ENCODE results near the gene TNNT3.

TNNT3 gene

GRCh38 chr11:1909524-1909923, 10.0 kb upstream of the TNNT3 start:
- intact Hi-C loops (cut with DNase I; ENCODE audit: low total_unique reads), result no loop called here
- no peak overlapping the region for H3K4me3 ChIP-seq
- no peak overlapping the region for H3K27ac ChIP-seq
- H3K27me3 ChIP-seq, result peaks cover 0 to 3% of the 10 kb centered on the region in 2 donors
- peaks cover 0 to 19% (median 9%) of the 10 kb centered on the region in 4 donors for H3K4me1 ChIP-seq
- H3K36me3 ChIP-seq, result no peaks in the 10 kb centered on the region
- no peak for TF ChIP-seq CTCF (IDR thresholded peaks at IDR 0.05)
- DNase-seq, result no peak
- H3K9me3 ChIP-seq, result no peaks in the 10 kb centered on the region

- Histone ChIP-seq H3K4me3 (no peak overlapping the region), H3K36me3 (no peaks in the 10 kb centered on the region), H3K27ac (no peak overlapping the region), H3K27me3 (no peaks in the 10 kb centered on the region), H3K9me3 (no peaks in the 10 kb centered on the region), H3K4me1 (peaks cover 0 to 18% (median 11%) of the 10 kb centered on the region in 4 donors)
- TF ChIP-seq CTCF (IDR thresholded peaks at IDR 0.05), result no peak
- intact Hi-C loops (cut with DNase I; ENCODE audit: low total_unique reads), result no loop called here
- no peak for DNase-seq
Measured at GRCh38 chr11:1912289-1912878, 7.1 kb upstream of the TNNT3 start.

- Histone ChIP-seq H3K36me3 (no peaks in the 10 kb centered on the region), H3K4me3 (no peak overlapping the region), H3K4me1 (peaks cover 0 to 14% (median 9%) of the 10 kb centered on the region in 4 donors), H3K9me3 (no peaks in the 10 kb centered on the region), H3K27ac (no peak overlapping the region), H3K27me3 (peaks cover 0 to under 1% of the 10 kb centered on the region in 2 donors)
- TF ChIP-seq CTCF (IDR thresholded peaks at IDR 0.05), result no peak
- DNase-seq, result no peak
- intact Hi-C loops (cut with DNase I; ENCODE audit: low total_unique reads), result no loop called here
Measured at GRCh38 chr11:1913271-1914060, 6.0 kb upstream of the TNNT3 start.

- no peaks in the 10 kb centered on the region for H3K36me3 ChIP-seq
- peaks cover 0 to 20% of the 10 kb centered on the region in 2 donors for H3K27me3 ChIP-seq
- H3K4me1 ChIP-seq, result peaks cover 0 to 20% (median 6%) of the 10 kb centered on the region in 4 donors
- H3K4me3 ChIP-seq, result no peak overlapping the region
- no peak for DNase-seq
- TF ChIP-seq CTCF (IDR thresholded peaks at IDR 0.05), result no peak
- intact Hi-C loops (cut with DNase I; ENCODE audit: low total_unique reads), result loop anchor here (1.0 kb wide), 1 partner anchor 22 kb away; no protein-coding TSS in a partner anchor
- no peaks in the 10 kb centered on the region for H3K9me3 ChIP-seq
- H3K27ac ChIP-seq, result no peak overlapping the region
Measured at GRCh38 chr11:1915795-1916131, 3.7 kb upstream of the TNNT3 start.

- Histone ChIP-seq H3K27ac (no peak overlapping the region), H3K27me3 (peaks cover 0 to 25% of the 10 kb centered on the region in 2 donors), H3K4me3 (no peak overlapping the region), H3K9me3 (no peaks in the 10 kb centered on the region), H3K36me3 (no peaks in the 10 kb centered on the region), H3K4me1 (peaks cover 0 to 20% (median 6%) of the 10 kb centered on the region in 4 donors)
- no peak for DNase-seq
- TF ChIP-seq CTCF (IDR thresholded peaks at IDR 0.05), result no peak
- intact Hi-C loops (cut with DNase I; ENCODE audit: low total_unique reads), result loop anchor here (1.0 kb wide), 1 partner anchor 23 kb away; no protein-coding TSS in a partner anchor
Measured at GRCh38 chr11:1916132-1916985, 3.1 kb upstream of the TNNT3 start.

All from tibial artery (tissue), 4 donors.